K562 (cell line): ENCODE data around the gene U2AF1L4.

Experiments
- ATF7 ChIP-seq: fragments of 450-650 bp; IDR thresholded peaks from 2 replicates; pipeline ENCODE4 v1.7.1; 2014; ENCODE audit warnings: mild to moderate bottlenecking, moderate library complexity
- TF ChIP-seq, protein P1 (sequence below), 3 experiments: IDR thresholded peaks in 2 of 3; conservative IDR thresholded peaks in 1 of 3; 2 replicates each; pipeline ENCODE4 v1.5.1; 2011 to 2012; ENCODE audit warnings: low read length in 3 of 3, mild to moderate bottlenecking in 3 of 3, control low read depth in 2 of 3, improper control_type of control experiment in 1 of 3, inconsistent platforms in 1 of 3, low read depth in 1 of 3, mixed read lengths in 1 of 3, moderate library complexity in 1 of 3; ENCODE audit not compliant: insufficient read depth in 2 of 3

DNA sequence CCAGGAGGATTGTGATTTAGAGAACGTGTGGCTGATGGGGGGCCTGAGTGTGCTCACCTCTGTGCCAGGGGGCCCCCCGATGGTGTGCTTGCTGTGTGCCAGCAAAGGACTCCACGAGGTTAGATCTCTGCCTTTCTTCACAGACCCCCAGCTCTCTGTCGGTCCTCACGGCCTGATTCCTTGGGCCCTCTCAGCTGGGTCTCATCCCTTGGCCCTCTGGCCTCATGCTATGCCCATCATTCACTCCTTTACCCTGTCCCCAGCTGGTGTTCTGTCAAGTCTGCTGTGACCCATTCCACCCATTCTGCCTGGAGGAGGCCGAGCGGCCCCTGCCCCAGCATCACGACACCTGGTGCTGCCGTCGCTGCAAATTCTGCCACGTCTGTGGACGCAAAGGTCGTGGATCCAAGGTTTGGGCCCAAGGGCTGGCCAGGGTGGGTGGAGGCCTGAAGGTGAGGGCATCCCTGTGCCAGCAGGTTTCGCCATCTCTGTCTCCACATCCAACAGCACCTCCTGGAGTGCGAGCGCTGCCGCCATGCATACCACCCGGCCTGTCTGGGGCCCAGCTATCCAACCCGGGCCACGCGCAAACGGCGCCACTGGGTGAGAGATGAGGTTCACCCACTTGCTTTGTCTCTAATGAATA, 19.9 kb downstream of the U2AF1L4 start:
- TF ChIP-seq, protein P1, sequence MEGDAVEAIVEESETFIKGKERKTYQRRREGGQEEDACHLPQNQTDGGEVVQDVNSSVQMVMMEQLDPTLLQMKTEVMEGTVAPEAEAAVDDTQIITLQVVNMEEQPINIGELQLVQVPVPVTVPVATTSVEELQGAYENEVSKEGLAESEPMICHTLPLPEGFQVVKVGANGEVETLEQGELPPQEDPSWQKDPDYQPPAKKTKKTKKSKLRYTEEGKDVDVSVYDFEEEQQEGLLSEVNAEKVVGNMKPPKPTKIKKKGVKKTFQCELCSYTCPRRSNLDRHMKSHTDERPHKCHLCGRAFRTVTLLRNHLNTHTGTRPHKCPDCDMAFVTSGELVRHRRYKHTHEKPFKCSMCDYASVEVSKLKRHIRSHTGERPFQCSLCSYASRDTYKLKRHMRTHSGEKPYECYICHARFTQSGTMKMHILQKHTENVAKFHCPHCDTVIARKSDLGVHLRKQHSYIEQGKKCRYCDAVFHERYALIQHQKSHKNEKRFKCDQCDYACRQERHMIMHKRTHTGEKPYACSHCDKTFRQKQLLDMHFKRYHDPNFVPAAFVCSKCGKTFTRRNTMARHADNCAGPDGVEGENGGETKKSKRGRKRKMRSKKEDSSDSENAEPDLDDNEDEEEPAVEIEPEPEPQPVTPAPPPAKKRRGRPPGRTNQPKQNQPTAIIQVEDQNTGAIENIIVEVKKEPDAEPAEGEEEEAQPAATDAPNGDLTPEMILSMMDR (IDR thresholded peaks at IDR 0.05 in 2 of 3, conservative IDR thresholded peaks at IDR 0.05 in 1 of 3; ENCODE audit: insufficient read depth in 2 of 3, low read depth in 1 of 3, low read length in 3 of 3), result no peak
- no peak for TF ChIP-seq ATF7
